HepG2 (cell line): Measurements from ENCODE around the gene SLC29A1. TPM values are rescaled to one million over a fixed set of nuclear protein-coding genes. Genes with fewer than 3 reads are reported as not detected.

Experiments
- FLYWCH1 ChIP-seq: sonication (generic); formaldehyde crosslinking; IDR thresholded peaks from 2 replicates; pipeline ENCODE4 v1.8.1; 2023; ENCODE audit warnings: mild to moderate bottlenecking, missing genetic modification reagents
- GZF1 ChIP-seq: sonication (generic); formaldehyde crosslinking; IDR thresholded peaks from 2 replicates; pipeline ENCODE4 v1.5.1; 2020; ENCODE audit warnings: mild to moderate bottlenecking, missing genetic modification reagents
- HMGA1 ChIP-seq: sonication (generic); formaldehyde crosslinking; conservative IDR thresholded peaks from 2 replicates; pipeline ENCODE4 v1.4.0; 2020; ENCODE audit warnings: missing genetic modification reagents
- MXI1 ChIP-seq: IDR thresholded peaks from 3 replicates; pipeline ENCODE4 v1.6.1; 2012; ENCODE audit warnings: low read depth, low read length, inconsistent platforms, borderline replicate concordance
- ZFY ChIP-seq: sonication (generic); formaldehyde crosslinking; IDR thresholded peaks from 2 replicates; pipeline ENCODE4 v1.4.0; 2020; ENCODE audit warnings: missing genetic modification reagents
- ZNF629 ChIP-seq: sonication (generic); formaldehyde crosslinking; conservative IDR thresholded peaks from 2 replicates; pipeline ENCODE4 v1.5.0; 2020; ENCODE audit warnings: missing genetic modification reagents
- polyA plus RNA-seq, 8 experiments: library from polyadenylated mRNA; depleted of rRNA in 3 of 8; stranded (reverse) in 7 of 8; unstranded in 1 of 8; fragments of >200 nt; fragmentation: Illumina TruSeq in 4 of 8; extraction: Trizol in 4 of 8; gene quantifications; 2 replicates each; pipeline versions ENCODE4 v1.2.1 to v1.2.3, GENCODE V29; 2011 to 2016; ENCODE audit warnings: low read depth in 4 of 8, missing spikeins in 1 of 8, mixed read lengths in 1 of 8; ENCODE audit not compliant: insufficient read depth in 1 of 8
- total RNA-seq, 5 experiments: library from RNA; depleted of rRNA; stranded (reverse); fragments of >200 nt; fragmentation: Illumina TruSeq; extraction: Trizol; gene quantifications; 2 replicates each; pipeline ENCODE4 v1.2.3, GENCODE V29; 2016; ENCODE audit warnings: low read depth in 1 of 5
- TF ChIP-seq, protein P1 (sequence below): sonication (generic); formaldehyde crosslinking; IDR thresholded peaks from 2 replicates; pipeline ENCODE4 v1.4.0; 2020; ENCODE audit warnings: missing genetic modification reagents, borderline replicate concordance
- TF ChIP-seq, protein P2 (sequence below): sonication (generic); formaldehyde crosslinking; IDR thresholded peaks from 2 replicates; pipeline ENCODE4 v1.4.0; 2020; ENCODE audit warnings: missing genetic modification reagents, mild to moderate bottlenecking, borderline replicate concordance
- TF ChIP-seq, protein P3 (sequence below): sonication (generic); formaldehyde crosslinking; IDR thresholded peaks from 2 replicates; pipeline ENCODE4 v1.8.0; 2022; ENCODE audit warnings: mild to moderate bottlenecking, missing genetic modification reagents; ENCODE audit not compliant: insufficient replicate concordance
- TF ChIP-seq, protein P4 (sequence below): sonication (generic); formaldehyde crosslinking; IDR thresholded peaks from 2 replicates; pipeline ENCODE4 v1.4.0; 2020; ENCODE audit warnings: mild to moderate bottlenecking, missing genetic modification reagents, borderline replicate concordance
- TF ChIP-seq, protein P5 (sequence below): sonication (generic); formaldehyde crosslinking; IDR thresholded peaks from 2 replicates; pipeline ENCODE4 v1.4.0; 2020; ENCODE audit warnings: missing genetic modification reagents
- TF ChIP-seq, protein P6 (sequence below): sonication (generic); formaldehyde crosslinking; IDR thresholded peaks from 2 replicates; pipeline ENCODE4 v1.4.0; 2020; ENCODE audit warnings: missing genetic modification reagents, borderline replicate concordance
- TF ChIP-seq, protein P7 (sequence below): fragments of 450-650 bp; IDR thresholded peaks from 2 replicates; pipeline ENCODE4 v1.6.1; 2016

SLC29A1 gene
- total and polyA plus RNA-seq, 2 of the 13 experiments (the other 11 are each of a cell fraction or from before 2014, with no cell fraction given): 43.2 to 106 TPM

DNA sequence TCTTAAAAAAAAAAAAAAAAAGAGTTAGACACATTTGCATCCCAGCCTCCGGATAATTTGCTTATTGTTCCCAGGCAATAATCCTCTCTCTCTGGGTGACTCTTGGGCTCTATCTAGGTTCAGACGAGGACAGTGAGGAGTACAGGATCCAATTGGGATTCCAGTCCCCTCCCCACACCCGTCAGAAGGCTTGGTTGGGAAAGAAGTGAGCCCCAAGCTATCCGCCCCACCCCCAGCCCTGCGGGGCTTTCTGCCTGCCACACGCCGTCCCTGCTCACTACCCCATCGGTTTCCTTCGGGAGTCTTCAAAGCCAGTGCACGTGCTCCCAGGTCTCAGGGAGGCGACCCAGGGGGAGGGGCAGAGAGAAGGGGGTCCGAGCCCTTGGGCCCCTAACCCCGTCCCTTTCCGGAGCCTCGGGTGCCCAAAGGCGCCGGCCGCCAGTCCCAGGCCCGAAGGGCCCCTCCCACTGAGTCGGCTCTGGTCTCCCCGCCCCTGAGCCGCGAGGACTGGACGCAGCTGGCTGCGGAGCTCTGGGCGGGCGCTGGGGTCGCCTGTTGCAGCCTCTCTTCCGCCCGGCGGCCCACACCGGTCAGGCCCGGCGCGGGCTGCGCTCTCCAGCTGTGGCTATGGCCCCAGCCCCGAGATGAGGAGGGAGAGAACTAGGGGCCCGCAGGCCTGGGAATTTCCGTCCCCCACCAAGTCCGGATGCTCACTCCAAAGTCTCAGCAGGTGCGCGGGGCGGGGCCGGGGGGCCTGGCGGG, 4.2 kb upstream of the SLC29A1 start (continued):
- TF ChIP-seq, protein P1, sequence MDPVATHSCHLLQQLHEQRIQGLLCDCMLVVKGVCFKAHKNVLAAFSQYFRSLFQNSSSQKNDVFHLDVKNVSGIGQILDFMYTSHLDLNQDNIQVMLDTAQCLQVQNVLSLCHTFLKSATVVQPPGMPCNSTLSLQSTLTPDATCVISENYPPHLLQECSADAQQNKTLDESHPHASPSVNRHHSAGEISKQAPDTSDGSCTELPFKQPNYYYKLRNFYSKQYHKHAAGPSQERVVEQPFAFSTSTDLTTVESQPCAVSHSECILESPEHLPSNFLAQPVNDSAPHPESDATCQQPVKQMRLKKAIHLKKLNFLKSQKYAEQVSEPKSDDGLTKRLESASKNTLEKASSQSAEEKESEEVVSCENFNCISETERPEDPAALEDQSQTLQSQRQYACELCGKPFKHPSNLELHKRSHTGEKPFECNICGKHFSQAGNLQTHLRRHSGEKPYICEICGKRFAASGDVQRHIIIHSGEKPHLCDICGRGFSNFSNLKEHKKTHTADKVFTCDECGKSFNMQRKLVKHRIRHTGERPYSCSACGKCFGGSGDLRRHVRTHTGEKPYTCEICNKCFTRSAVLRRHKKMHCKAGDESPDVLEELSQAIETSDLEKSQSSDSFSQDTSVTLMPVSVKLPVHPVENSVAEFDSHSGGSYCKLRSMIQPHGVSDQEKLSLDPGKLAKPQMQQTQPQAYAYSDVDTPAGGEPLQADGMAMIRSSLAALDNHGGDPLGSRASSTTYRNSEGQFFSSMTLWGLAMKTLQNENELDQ: peak; percentile 66; the same call in 1 of the 2 replicates
- TF ChIP-seq, protein P2, sequence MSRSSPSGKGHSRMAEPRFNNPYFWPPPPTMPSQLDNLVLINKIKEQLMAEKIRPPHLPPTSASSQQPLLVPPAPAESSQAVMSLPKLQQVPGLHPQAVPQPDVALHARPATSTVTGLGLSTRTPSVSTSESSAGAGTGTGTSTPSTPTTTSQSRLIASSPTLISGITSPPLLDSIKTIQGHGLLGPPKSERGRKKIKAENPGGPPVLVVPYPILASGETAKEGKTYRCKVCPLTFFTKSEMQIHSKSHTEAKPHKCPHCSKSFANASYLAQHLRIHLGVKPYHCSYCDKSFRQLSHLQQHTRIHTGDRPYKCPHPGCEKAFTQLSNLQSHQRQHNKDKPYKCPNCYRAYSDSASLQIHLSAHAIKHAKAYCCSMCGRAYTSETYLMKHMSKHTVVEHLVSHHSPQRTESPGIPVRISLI: peak; percentile 74; the same call in 1 of the 2 replicates
- peak; percentile 44; the same call in 1 of the 3 replicates for TF ChIP-seq MXI1
- TF ChIP-seq, protein P3, sequence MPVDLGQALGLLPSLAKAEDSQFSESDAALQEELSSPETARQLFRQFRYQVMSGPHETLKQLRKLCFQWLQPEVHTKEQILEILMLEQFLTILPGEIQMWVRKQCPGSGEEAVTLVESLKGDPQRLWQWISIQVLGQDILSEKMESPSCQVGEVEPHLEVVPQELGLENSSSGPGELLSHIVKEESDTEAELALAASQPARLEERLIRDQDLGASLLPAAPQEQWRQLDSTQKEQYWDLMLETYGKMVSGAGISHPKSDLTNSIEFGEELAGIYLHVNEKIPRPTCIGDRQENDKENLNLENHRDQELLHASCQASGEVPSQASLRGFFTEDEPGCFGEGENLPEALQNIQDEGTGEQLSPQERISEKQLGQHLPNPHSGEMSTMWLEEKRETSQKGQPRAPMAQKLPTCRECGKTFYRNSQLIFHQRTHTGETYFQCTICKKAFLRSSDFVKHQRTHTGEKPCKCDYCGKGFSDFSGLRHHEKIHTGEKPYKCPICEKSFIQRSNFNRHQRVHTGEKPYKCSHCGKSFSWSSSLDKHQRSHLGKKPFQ: no peak
- TF ChIP-seq, protein P4, sequence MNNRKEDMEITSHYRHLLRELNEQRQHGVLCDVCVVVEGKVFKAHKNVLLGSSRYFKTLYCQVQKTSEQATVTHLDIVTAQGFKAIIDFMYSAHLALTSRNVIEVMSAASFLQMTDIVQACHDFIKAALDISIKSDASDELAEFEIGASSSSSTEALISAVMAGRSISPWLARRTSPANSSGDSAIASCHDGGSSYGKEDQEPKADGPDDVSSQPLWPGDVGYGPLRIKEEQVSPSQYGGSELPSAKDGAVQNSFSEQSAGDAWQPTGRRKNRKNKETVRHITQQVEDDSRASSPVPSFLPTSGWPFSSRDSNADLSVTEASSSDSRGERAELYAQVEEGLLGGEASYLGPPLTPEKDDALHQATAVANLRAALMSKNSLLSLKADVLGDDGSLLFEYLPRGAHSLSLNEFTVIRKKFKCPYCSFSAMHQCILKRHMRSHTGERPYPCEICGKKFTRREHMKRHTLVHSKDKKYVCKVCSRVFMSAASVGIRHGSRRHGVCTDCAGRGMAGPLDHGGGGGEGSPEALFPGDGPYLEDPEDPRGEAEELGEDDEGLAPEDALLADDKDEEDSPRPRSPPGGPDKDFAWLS: no peak
- TF ChIP-seq FLYWCH1 (CRISPR knock-in tag): no peak
- TF ChIP-seq, protein P5, sequence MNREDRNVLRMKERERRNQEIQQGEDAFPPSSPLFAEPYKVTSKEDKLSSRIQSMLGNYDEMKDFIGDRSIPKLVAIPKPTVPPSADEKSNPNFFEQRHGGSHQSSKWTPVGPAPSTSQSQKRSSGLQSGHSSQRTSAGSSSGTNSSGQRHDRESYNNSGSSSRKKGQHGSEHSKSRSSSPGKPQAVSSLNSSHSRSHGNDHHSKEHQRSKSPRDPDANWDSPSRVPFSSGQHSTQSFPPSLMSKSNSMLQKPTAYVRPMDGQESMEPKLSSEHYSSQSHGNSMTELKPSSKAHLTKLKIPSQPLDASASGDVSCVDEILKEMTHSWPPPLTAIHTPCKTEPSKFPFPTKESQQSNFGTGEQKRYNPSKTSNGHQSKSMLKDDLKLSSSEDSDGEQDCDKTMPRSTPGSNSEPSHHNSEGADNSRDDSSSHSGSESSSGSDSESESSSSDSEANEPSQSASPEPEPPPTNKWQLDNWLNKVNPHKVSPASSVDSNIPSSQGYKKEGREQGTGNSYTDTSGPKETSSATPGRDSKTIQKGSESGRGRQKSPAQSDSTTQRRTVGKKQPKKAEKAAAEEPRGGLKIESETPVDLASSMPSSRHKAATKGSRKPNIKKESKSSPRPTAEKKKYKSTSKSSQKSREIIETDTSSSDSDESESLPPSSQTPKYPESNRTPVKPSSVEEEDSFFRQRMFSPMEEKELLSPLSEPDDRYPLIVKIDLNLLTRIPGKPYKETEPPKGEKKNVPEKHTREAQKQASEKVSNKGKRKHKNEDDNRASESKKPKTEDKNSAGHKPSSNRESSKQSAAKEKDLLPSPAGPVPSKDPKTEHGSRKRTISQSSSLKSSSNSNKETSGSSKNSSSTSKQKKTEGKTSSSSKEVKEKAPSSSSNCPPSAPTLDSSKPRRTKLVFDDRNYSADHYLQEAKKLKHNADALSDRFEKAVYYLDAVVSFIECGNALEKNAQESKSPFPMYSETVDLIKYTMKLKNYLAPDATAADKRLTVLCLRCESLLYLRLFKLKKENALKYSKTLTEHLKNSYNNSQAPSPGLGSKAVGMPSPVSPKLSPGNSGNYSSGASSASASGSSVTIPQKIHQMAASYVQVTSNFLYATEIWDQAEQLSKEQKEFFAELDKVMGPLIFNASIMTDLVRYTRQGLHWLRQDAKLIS: no peak
- no peak for TF ChIP-seq HMGA1 (CRISPR knock-in tag)
- TF ChIP-seq GZF1 (CRISPR knock-in tag): no peak
- TF ChIP-seq, protein P6, sequence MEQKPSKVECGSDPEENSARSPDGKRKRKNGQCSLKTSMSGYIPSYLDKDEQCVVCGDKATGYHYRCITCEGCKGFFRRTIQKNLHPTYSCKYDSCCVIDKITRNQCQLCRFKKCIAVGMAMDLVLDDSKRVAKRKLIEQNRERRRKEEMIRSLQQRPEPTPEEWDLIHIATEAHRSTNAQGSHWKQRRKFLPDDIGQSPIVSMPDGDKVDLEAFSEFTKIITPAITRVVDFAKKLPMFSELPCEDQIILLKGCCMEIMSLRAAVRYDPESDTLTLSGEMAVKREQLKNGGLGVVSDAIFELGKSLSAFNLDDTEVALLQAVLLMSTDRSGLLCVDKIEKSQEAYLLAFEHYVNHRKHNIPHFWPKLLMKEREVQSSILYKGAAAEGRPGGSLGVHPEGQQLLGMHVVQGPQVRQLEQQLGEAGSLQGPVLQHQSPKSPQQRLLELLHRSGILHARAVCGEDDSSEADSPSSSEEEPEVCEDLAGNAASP (CRISPR knock-in tag): peak; percentile 49; the same call in 1 of the 2 replicates
- TF ChIP-seq, protein P7, sequence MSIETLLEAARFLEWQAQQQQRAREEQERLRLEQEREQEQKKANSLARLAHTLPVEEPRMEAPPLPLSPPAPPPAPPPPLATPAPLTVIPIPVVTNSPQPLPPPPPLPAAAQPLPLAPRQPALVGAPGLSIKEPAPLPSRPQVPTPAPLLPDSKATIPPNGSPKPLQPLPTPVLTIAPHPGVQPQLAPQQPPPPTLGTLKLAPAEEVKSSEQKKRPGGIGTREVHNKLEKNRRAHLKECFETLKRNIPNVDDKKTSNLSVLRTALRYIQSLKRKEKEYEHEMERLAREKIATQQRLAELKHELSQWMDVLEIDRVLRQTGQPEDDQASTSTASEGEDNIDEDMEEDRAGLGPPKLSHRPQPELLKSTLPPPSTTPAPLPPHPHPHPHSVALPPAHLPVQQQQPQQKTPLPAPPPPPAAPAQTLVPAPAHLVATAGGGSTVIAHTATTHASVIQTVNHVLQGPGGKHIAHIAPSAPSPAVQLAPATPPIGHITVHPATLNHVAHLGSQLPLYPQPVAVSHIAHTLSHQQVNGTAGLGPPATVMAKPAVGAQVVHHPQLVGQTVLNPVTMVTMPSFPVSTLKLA: no peak
- peak; percentile 81 for TF ChIP-seq ZFY (CRISPR knock-in tag)
- TF ChIP-seq ZNF629: no peak; the same call in 1 of the 2 replicates
